HepG2 (cell line): ENCODE measurements around the gene MRPL57. TPM values are rescaled to one million over a fixed set of nuclear protein-coding genes. Genes with fewer than 3 reads are reported as not detected.
A peak's percentile ranks its signal among the peaks of the same experiment; 100 is the strongest.

ENCODE experiments used
- BRF2 ChIP-seq: sonication (generic); formaldehyde crosslinking; IDR thresholded peaks from 2 replicates; pipeline ENCODE4 v1.8.1; 2022; ENCODE audit warnings: mild to moderate bottlenecking, missing genetic modification reagents
- CEBPG ChIP-seq: IDR thresholded peaks from 2 replicates; pipeline ENCODE4 v1.6.1; 2016
- CREM ChIP-seq, 2 experiments: sonication (generic) in 1 of 2; formaldehyde crosslinking in 1 of 2; IDR thresholded peaks; 2 replicates each; pipeline versions ENCODE4 v1.4.0 to v1.6.1; 2016 to 2020; ENCODE audit warnings: antibody characterized with exemption in 1 of 2, mild to moderate bottlenecking in 1 of 2, missing genetic modification reagents in 1 of 2
- FOXM1 ChIP-seq: sonication (generic); formaldehyde crosslinking; IDR thresholded peaks from 2 replicates; pipeline ENCODE4 v1.5.0; 2020; ENCODE audit warnings: missing genetic modification reagents
- MED8 ChIP-seq: sonication (generic); formaldehyde crosslinking; IDR thresholded peaks from 2 replicates; pipeline ENCODE4 v1.8.1; 2023; ENCODE audit warnings: mild to moderate bottlenecking, missing genetic modification reagents; ENCODE audit not compliant: insufficient replicate concordance
- MXD3 ChIP-seq: IDR thresholded peaks from 2 replicates; pipeline ENCODE4 v1.6.1; 2016; ENCODE audit warnings: mild to moderate bottlenecking, missing biosample characterization, missing genetic modification reagents
- NFE2L1 ChIP-seq: sonication (generic); formaldehyde crosslinking; IDR thresholded peaks from 2 replicates; pipeline ENCODE4 v1.4.0; 2020; ENCODE audit warnings: missing genetic modification reagents, mild to moderate bottlenecking, borderline replicate concordance
- NRL ChIP-seq: sonication (generic); formaldehyde crosslinking; IDR thresholded peaks from 2 replicates; pipeline ENCODE4 v1.5.0; 2020; ENCODE audit warnings: missing genetic modification reagents, mild to moderate bottlenecking, moderate library complexity, borderline replicate concordance
- PHF21A ChIP-seq: sonication (generic); formaldehyde crosslinking; IDR thresholded peaks from 2 replicates; pipeline ENCODE4 v1.5.0; 2020; ENCODE audit warnings: mild to moderate bottlenecking, missing genetic modification reagents
- POLR2AphosphoS5 ChIP-seq: IDR thresholded peaks from 2 replicates; pipeline ENCODE4 v1.6.1; 2012; ENCODE audit warnings: low read depth, low read length
- RERE ChIP-seq: IDR thresholded peaks from 2 replicates; pipeline ENCODE4 v1.6.1; 2016; ENCODE audit warnings: low read depth, missing genetic modification reagents, missing compliant biosample characterization
- SAP130 ChIP-seq: IDR thresholded peaks from 2 replicates; pipeline ENCODE4 v1.6.1; 2016; ENCODE audit warnings: low read depth
- SMC3 ChIP-seq: IDR thresholded peaks from 2 replicates; pipeline ENCODE4 v1.6.1; 2011; ENCODE audit warnings: low read length, improper control_type of control experiment
- SNAPC2 ChIP-seq: sonication (generic); formaldehyde crosslinking; IDR thresholded peaks from 2 replicates; pipeline ENCODE4 v1.8.1; 2022; ENCODE audit warnings: mild to moderate bottlenecking, missing genetic modification reagents
- SOX13 ChIP-seq, 3 experiments: fragments of 450-650 bp in 1 of 3; sonication (generic) in 1 of 3; formaldehyde crosslinking in 1 of 3; IDR thresholded peaks in 2 of 3; conservative IDR thresholded peaks in 1 of 3; 2 replicates each; pipeline versions ENCODE4 v1.5.0 to v1.6.1; 2016 to 2020; ENCODE audit warnings: antibody characterized with exemption in 1 of 3, mild to moderate bottlenecking in 1 of 3, missing compliant biosample characterization in 1 of 3, missing genetic modification reagents in 1 of 3, moderate library complexity in 1 of 3
- ZBTB7A ChIP-seq: sonication (generic); formaldehyde crosslinking; IDR thresholded peaks from 2 replicates; pipeline ENCODE4 v1.8.0; 2022; ENCODE audit warnings: mild to moderate bottlenecking, missing genetic modification reagents
- ZFX ChIP-seq: sonication (generic); formaldehyde crosslinking; IDR thresholded peaks from 2 replicates; pipeline ENCODE4 v1.4.0; 2020; ENCODE audit warnings: mild to moderate bottlenecking, low read depth, missing genetic modification reagents, moderate library complexity
- ZMYM4 ChIP-seq: sonication (generic); formaldehyde crosslinking; IDR thresholded peaks from 2 replicates; pipeline ENCODE4 v1.8.1; 2023; ENCODE audit warnings: mild to moderate bottlenecking, missing genetic modification reagents
- ZNF530 ChIP-seq: sonication (generic); formaldehyde crosslinking; IDR thresholded peaks from 2 replicates; pipeline ENCODE4 v1.5.0; 2020; ENCODE audit warnings: low read depth, mild to moderate bottlenecking, missing genetic modification reagents
- ZNF558 ChIP-seq: sonication (generic); formaldehyde crosslinking; IDR thresholded peaks from 2 replicates; pipeline ENCODE4 v1.9.0; 2022; ENCODE audit warnings: mild to moderate bottlenecking, missing genetic modification reagents, borderline replicate concordance
- ZNF577 ChIP-seq: sonication (generic); formaldehyde crosslinking; IDR thresholded peaks from 2 replicates; pipeline ENCODE4 v1.4.0; 2020; ENCODE audit warnings: mild to moderate bottlenecking, low read depth, missing genetic modification reagents, borderline replicate concordance
- ZNF720 ChIP-seq: sonication (generic); formaldehyde crosslinking; IDR thresholded peaks from 2 replicates; pipeline ENCODE4 v1.4.0; 2020; ENCODE audit warnings: missing genetic modification reagents
- polyA plus RNA-seq, 8 experiments: library from polyadenylated mRNA; depleted of rRNA in 3 of 8; stranded (reverse) in 7 of 8; unstranded in 1 of 8; fragments of >200 nt; fragmentation: Illumina TruSeq in 4 of 8; extraction: Trizol in 4 of 8; gene quantifications; 2 replicates each; pipeline versions ENCODE4 v1.2.1 to v1.2.3, GENCODE V29; 2011 to 2016; ENCODE audit warnings: low read depth in 4 of 8, missing spikeins in 1 of 8, mixed read lengths in 1 of 8; ENCODE audit not compliant: insufficient read depth in 1 of 8
- total RNA-seq, 5 experiments: library from RNA; depleted of rRNA; stranded (reverse); fragments of >200 nt; fragmentation: Illumina TruSeq; extraction: Trizol; gene quantifications; 2 replicates each; pipeline ENCODE4 v1.2.3, GENCODE V29; 2016; ENCODE audit warnings: low read depth in 1 of 5

Gene MRPL57
- total and polyA plus RNA-seq, 2 of the 13 experiments (the other 11 are each of a cell fraction or from before 2014, with no cell fraction given) = 19.5 to 35.2 TPM

DNA sequence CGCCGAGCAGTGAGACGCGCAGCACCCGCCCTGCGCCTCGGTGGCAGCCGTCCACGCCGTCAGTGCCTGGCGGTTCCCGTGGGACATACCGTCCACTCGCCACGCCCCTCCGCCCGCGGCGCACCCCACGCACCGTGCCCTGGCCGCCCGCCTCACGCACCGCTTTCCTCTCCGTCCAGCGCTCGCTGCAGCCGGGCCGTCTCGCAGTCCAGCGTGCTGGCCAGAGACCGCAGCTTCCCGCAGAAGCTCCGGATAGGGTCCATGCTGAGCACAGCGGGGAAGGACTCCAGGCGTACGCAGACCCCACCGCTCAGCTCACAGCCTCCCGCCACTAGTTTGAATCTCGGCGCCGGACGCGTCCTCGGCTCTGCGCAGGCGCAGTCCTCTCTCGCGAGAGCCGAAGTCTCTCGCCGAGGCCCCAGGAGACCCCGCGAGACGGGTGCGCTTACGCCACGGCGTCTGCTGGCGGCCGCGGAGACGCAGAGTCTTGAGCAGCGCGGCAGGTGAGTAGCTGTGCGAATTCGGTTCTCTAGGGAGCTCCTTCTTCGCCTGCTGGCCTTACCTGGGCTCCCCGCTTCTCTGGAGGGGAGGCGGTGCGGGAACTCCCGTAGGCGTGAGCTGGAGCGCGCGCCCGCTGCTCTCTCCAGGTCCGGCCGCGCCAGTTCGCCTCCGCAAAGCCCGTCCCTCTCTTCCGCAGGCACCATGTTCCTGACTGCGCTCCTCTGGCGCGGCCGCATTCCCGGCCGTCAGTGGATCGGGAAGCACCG is at the start of gene MRPL57, which contains the start of gene SKA3 (continued):
- no peak for TF ChIP-seq RERE
- TF ChIP-seq MED8 (CRISPR knock-in tag) = no peak
- TF ChIP-seq CEBPG (CRISPR knock-in tag) = peak; percentile 60; the same call in 1 of the 2 replicates
- peak; percentile 90 for TF ChIP-seq MXD3
- peak; percentile 77; the same call in 1 of the 2 replicates for TF ChIP-seq ZNF558 (CRISPR knock-in tag)
- TF ChIP-seq PHF21A (CRISPR knock-in tag) = peak; percentile 80; the same call in 1 of the 2 replicates
- no peak for TF ChIP-seq SNAPC2 (CRISPR knock-in tag)
- TF ChIP-seq FOXM1 (CRISPR knock-in tag) = no peak; the same call in none of the 2 replicates
- TF ChIP-seq SAP130 (CRISPR knock-in tag) = peak; percentile 99
- no peak for TF ChIP-seq SMC3
- peak; percentile 83 for TF ChIP-seq ZFX
- TF ChIP-seq CREM (IDR thresholded peaks at IDR 0.05) = peak; percentile 54
- no peak for TF ChIP-seq CREM (CRISPR knock-in tag; IDR thresholded peaks at IDR 0.05)
- TF ChIP-seq ZBTB7A (CRISPR knock-in tag) = no peak; the same call in 1 of the 2 replicates
- TF ChIP-seq ZNF530 (CRISPR knock-in tag) = no peak
- TF ChIP-seq ZNF720 (CRISPR knock-in tag) = no peak
- TF ChIP-seq NRL (CRISPR knock-in tag) = peak; percentile 72
- peak; percentile 72; the same call in 1 of the 2 replicates for TF ChIP-seq BRF2 (CRISPR knock-in tag)
- no peak; the same call in 1 of the 2 replicates for TF ChIP-seq SOX13 (IDR thresholded peaks at IDR 0.05)
- no peak; a peak in 1 of 4 replicates for TF ChIP-seq SOX13 (CRISPR knock-in tag; conservative IDR thresholded peaks at IDR 0.05 in 1 of 2, IDR thresholded peaks at IDR 0.05 in 1 of 2)
- no peak; the same call in 1 of the 2 replicates for TF ChIP-seq NFE2L1 (CRISPR knock-in tag)
- no peak for TF ChIP-seq ZNF577 (CRISPR knock-in tag)
- TF ChIP-seq POLR2AphosphoS5 = peak; percentile 98
- peak; percentile 98 for TF ChIP-seq ZMYM4 (CRISPR knock-in tag)
